ENCODE data around the gene H3-3A.
A peak's percentile ranks its signal among the peaks of the same experiment; 100 is the strongest.
"Not testable (repeated sequence)": the region's sequence is repeated elsewhere in the genome, so short reads cannot be mapped to it uniquely, and the experiment has no call there.

H3-3A gene

DNA sequence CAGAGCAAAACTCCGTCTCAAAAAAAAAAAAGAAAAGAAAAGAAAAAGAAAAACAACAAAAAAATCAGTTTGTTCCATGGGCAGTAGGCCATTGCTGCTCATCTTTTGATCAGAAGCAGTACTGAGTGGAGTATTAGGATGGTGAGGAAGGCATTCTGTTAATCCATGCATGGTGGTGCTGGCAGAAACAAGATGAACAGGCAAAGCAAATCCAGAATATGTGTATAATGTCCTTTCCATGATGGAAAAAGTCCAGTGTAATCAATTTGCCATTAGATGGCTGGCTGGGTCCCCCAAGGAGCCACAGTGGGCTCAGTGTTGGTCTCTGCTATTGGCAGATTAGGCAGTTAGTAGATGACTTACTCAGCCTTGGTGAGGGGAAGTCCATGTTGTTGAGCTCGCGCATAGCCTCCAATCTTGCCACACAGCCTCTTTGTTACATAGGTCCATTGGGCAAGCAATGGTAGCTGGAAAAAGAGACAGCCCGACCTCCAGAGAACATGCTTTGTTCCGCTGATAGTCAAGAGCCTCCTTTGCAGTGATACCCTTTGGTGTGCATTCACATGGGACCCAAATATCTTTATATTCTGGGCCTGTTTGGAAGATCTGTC is 23.3 kb downstream of the H3-3A start:
- no peak for DNase-seq (ENCODE audit: low spot score)

DNA sequence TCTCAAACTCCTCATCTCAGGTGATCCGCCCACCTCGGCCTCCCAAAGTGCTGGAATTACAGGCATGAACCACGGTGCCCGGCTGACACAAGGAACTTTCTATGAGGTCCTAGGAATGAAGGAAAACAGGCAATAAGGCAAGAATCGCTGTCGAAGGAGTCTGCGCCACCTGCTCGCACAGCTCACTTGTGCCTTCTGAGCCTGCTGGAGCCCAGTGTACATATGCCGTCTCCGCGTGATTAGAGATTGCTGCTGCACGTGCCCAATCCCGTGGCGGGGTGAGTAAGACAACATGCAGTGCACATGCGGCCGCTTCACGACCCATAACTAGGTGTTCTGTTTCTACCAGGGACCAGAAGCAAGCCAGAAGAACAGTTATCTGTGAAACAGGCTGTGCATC is 24.3 kb downstream of the H3-3A start:
- no peak for DNase-seq (ENCODE audit: low spot score)

DNA sequence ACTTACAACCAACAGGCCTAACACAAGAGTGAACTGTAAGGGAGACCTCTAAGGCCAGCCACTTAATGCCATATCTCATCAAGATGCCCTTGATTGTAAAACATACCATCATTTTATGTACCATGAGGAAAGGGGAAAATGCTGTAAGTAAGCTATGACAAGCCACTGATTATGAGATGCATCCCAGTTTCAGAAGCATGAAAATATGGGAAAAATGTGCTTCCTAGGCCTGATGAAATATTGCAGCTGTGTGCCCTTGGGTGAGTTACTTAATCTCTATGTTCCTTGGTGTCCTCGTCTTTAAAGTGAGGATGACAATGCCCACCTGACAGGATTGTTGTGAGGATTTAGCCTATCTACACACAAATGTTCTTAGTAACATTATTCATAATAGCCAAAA is 28.9 kb downstream of the H3-3A start:
- DNase-seq (ENCODE audit: low spot score) = no peak

DNA sequence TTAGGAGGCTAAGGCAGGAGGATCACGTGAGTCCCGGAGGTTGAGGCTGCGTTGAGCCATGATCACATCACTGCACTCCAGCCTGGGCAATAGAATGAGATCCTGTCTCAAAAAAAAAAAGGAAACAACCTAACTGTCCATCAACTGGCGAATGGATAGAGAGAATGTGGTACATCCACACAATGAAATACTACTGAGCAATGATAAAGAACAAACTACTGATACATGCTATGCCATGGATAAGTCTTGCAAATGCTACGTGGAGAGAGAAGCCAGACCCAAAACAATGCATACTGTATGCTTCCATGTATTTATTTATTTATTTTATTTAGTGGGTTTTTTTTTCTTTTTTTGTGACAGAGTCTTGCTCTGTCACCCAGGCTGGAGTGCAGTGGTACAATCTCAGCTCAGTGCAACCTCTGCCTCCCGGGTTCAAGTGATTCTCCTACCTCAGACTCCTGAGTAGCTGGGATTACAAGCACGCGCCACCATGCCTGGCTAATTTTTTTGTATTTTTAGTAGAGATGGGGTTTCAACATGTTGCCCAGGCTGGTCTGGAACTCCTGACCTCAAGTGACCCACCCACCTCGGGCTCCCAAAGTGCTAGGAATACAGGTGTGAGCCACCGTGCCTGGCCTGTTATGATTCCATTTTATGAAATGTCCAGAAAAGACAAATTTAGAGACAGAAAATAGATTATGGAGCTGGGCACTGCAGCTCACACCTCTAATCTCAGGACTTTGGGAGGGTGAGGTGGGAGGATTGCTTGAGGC is 29.7 kb downstream of the H3-3A start:
- not testable (repeated sequence) for DNase-seq (ENCODE audit: low spot score)

DNA sequence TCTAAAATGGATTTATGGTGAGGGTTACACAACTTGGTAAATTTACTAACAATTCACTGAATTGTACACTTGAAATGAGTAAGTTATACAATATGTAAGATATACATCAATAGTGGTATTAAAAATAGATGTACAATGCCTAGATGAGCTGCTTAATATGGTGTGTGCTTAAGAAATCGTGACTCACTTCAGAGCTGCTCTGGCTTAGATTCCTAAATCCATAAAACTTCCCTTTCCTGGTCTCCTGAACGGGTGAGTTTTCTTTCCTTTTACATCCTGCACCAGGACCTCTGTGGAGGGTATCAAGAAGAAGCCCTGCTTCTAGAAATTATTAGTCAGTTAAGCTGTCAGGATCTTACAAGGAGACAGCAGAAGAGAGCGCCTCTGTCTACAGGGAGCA is 30.4 kb downstream of the H3-3A start:
- DNase-seq (ENCODE audit: low spot score) = no peak

DNA sequence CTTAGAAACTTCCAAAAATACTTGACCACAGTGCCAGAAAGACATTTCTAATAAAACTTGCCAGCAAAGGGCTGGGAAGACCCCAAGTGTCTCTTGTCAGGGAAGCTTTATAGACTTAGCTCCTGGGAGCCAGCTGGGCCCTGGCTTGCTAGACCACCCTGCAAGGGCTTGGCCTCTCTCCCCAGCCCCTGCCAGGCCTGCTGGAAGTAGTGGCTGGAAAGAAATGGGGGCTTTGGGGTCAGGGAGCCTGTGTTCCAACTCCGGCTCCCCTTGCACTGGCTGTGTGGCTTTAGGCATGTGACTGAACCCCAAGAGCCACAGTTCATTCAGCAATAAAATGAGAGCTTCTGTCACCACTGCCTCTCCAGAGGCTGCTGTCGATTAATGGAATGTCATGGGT is 31.1 kb downstream of the H3-3A start:
- DNase-seq (ENCODE audit: low spot score) = no peak

DNA sequence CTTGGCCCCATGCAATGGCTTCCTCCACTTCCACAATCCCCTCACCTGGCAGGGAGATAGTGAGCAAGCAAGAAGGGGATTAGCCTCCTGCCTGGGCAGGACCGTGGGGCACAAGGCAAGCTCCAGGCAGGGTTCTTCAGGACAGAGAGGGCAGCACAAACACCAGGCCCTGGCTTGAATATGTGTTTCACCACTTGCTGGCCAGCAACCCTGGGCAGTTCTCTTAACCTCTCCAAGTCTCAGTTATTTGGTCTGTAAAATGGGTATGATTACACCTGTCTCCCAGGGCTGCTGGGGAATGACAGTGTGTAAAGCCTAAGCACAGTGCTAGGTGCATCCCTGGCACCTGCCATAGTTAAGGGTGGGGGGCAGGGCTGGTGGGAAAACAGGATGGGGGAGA is 31.9 kb downstream of the H3-3A start:
- no peak for DNase-seq (ENCODE audit: low spot score)

DNA sequence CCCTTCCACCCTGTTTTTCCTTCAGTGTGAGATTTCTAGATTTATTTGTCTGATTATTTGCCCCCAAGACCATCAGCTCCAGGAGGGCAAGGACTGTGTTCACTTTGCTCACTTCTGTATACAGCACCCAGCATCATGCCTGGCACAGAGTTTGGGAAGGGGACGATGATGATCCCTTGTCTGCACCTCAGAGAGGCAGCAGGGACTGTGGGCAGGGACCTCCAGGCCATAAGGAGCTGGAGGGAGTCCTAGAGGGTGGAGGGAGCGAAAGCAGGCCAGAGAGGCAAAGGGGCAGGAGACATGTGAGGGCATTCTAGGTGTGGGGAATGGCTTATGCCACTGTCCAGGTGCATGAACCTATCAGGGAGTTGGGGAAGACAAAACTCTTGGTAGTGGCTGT is 32.8 kb downstream of the H3-3A start:
- no peak for DNase-seq (ENCODE audit: low spot score)

DNA sequence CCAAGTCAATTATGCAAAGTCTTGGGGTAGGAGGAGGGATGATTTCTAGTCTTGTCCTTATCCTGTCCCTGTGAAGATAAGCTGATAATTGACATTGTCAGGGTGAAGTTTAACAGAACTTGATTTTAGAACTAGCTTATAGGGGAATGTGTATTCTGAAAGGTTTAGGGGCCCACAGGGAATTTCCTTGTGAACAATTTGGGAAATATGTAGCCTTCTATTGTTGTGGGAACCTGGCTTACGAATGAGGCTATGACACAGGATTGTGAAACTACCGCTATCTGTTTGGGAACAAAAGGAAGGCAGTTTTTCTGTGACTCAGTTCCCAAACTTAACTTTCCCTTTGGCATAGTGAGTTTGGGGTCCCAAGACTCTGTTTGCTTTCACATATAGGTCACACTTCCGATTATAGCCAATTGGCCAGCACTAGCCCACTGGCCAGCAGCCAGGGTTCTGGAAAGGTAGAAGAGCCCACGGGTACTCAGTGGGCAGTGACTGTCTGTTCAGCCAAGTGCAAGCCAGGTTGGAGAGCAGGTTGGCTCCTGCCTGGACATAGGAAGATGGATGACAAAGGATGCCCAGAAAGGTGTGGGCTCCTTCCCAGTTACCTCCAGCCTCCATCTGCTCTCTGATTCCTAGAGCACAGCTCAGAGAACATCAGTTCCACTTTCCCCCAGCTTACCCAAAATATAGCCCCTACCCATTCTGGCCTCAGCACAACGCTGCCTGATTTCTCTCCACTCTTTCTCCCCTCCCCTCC is 35.5 kb downstream of the H3-3A start:
- DNase-seq (ENCODE audit: low spot score) = no peak

DNA sequence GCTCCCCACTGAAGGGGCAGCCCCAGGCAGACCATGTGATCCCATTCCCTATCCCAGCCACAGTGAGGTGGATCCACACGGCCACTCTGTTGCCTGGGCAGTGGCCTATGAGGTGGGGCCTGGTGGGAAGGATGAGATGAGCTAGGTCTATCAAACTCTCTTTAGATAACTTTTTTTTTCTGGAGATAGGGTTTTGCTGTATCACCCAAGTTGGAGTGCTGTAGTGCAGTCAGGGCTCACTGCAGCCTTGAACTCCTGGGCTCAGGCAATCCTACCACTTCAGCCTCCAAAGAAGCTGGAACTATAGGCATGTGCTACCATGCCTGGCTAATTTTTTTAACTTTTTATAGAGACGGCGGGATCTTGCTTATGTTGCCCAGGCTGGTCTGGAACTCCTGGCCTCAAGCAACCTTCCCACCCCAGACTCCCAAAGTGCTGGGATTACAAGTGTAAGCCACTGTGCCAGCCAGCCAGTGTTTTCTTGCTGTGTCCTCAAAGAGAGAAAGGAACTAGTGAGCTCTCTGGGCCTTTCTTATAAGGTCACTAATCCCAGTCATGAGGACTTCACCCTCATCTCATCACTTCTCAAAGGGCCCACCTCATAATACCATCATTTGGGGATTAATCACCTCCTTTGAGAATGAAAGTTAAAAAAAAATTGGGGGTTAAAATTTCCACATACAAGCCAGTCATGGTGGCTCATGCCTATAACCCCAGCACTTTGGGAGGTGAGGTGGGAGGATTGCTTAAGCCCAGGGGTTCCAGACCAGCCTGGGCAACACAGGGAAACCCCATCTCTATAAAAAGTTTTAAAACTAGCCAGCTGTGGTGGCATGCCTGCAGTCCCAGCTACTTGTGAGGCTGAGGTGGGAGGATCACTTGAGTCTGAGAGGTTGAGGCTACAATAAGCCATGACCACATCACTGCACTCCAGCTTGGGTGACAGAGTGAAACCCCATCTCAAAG is 36.6 kb downstream of the H3-3A start:
- DNase-seq (ENCODE audit: low spot score) = no peak

DNA sequence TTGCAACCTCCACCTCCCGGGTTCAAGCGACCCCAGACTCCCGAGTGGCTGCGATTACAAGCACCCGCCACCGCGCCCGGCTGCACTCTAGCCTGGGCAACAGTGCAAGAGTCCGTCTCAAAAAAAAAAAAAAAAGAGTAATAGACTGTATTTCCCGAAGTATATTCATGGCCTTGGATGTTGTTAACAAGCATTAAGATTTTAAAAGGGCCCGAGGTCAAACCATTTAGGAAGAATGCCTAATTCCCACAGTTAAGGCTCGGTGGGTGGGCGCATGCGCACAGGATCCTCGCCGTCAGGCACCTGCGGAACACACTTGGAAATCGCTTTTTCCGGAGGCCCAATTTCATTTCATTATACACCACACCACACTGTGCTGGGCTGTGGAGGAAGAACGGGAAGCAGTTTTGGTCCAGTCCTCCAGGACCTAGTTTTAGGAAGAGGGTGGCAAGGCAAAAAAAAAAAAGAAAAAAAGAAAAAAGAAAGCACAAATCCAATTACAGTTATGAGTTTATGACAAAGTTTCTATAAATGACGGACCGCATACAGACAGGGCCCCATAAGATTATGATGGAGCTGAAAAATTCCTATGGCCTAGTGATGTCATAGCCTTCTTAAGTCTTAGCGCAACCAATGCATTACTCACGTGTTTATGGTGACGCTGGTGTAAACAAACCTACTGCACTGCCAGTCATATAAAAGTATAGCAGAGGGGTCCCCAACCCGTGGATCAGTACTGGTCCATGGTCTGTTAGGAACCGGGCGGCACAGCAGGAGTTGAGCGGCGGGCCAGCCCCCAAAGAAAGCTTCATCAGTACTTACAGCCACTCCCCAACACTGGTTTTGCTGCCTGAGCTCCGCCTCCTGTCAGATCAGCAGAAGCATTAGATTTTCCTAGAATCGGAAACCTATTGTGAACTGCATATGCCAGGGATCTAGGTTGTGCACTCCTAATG is 38.2 kb downstream of the H3-3A start:
- DNase-seq (ENCODE audit: low spot score) = peak; percentile 31

DNA sequence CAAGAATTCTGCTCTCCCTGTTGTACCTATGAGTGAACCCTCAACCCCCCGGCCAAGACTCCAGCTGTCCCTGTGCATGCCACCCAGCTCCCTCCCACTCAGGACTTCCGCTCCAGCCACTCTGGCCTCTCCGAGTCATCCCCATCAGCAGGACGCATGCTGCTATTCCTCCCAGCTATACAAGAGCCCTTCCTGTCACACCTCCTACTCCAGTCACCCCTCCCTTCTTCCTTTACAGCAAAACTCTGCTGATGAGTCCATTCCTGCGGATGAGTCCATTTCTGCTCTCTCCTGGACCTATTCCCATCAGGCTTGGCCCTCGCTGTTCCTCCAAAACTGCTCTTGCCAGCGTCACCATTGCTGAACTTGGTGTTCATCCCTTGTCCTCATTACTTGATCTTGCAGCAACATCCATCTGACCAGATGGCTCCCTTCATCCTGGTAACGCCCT is 42.2 kb downstream of the H3-3A start:
- DNase-seq (ENCODE audit: low spot score) = no peak

DNA sequence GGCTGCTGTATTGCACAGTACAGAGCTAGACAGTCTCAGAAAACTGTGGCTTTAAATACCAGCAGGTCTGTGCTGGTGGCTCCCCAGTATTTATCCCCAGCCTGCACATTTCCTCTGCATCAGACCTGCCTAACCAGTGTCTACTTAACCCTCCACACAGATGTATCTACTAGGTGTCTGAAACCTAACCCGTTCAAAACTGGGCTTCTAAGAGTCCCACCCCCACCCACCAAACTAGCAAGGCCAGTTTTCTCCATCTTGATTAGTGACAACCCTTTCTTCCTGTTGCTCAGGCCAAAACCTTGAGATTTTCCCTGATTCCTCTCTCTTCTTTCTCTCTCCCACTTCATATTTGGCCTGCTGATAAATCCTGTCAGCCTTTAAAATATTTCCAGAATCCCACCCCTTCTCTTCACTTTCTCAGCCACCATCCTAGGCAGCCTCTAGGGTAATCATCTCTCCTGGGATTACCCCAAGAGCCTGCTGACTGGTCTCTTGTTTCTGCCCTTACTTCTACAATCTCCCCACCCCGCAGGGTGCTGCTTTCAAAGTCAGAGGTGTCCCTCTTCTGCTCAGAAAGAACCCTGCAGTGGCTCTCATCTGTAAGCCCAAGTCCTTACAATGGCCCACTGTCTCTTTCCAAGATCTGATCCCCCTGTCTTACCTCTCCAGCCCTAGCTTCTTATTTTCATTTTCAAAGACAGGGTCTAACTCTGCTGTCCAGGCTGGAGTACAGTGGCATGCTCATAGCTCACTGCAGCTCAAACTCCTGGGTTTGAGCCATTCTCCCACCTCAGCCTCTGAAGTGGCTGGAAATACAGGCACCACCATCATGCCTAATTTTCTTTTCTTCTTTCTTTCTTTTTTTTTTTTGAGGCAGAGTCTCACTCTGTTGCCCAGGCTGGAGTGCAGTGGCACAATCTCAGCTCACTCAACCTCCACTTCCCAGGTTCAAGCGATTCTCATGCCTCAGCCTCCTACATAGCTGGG is 45.2 kb downstream of the H3-3A start:
- DNase-seq (ENCODE audit: low spot score) = no peak

DNA sequence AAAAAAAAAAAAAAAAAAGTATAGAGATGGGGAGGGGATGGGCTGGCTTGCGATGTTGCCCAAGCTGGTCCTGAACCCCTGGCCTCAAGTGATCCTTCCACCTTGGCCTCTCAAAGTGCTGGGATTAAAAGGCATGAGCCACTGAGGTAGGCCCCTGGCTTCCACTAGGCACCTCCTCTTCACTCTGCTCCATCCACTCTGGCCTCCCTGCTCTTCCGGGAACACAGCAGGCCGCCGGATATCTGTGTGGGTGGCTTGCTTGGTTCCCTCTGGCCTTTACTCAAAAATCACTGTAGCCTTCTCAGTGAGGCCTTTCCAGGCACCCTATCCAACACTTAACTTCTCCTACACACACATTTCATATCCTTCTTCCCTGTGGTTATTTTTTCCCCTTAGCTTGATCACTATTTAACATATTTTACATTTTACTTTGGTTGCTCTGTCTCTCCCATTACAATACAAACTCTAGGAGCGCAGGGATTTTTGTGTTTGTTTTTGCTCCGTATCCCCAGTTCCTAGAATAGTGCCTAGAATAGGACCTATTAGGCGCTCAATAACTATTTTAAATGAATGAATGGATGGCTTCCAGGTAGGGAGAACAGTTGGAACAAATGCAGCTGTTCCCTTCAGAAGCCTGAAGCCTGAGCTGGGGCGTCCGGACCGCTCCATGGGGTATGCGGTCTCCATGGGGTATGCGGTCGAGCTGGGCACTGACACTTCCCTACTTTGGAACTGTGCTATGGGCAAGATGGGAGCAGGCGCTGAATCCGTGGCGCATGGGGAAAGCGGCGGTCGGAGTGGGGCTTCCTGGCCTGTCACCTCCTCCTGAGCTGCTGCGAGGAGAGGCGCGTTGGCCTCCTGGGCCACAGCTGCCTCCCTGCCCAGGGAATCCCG is 46.7 kb downstream of the H3-3A start:
- no peak for DNase-seq (ENCODE audit: low spot score)

DNA sequence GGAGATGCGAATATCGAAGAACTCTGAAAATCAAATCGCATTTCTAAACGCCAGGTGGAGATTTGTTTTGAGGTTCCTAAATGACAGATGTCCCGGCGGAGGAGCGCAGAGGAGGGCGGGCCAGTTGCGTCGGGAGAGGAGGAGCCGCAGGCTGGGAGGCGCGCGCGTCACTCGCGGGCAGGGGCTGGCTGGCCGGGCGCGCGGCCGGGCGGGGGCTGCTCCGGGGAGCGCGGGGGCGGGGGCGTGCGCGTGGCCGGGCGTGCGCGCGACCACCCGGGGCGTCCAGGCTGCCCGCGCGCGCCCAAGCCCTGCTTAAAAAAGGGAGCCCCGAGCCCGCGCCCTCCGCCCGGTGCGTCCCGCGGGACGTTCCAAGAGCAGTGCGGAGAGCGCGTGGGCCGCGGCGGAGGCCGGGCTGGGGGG is 47.3 kb downstream of the H3-3A start:
- DNase-seq (ENCODE audit: low spot score) = peak; percentile 80

DNA sequence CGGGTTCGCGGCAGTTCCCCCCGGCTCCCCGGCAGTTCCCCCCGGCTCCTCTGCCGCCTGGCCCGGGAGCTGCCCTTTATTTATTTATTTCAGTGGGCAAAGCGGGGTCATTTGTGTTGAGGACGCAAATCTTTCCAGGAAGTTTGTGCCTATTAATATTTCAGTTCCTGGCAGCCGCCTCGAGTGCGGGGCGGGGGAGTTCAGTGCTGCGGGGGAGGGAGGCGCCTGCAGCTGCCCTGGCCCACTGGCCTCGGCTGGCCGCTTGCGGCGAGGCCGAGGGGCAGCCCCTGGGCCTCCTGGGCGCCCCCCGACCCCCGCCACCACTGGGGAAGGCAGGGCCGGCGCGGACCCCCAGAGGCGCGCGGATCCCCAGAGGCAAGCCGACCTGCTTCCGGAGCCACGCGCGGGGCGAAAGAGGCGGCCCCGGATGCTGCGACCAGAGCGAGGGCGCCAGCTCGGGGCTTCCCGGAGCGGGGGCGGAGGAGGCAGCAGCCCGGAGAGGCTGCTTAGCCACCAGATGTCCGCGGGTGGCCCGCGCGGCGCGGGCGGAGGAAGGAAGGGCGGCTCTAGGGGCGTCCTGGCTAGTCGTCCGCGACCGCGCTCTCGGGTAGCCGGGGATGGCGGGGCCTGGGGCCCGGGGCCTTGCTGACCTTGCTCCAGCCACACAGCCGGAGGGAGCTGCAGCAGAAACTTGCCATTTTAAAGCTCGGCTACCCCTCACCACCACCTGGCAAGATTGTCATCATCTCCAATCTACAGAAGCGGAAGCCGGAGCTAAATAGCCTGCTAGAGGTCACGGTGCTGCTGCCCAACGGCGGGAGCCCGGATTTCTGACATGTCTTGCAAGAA is 48.0 kb downstream of the H3-3A start:
- peak; percentile 45 for DNase-seq (ENCODE audit: low spot score)

DNA sequence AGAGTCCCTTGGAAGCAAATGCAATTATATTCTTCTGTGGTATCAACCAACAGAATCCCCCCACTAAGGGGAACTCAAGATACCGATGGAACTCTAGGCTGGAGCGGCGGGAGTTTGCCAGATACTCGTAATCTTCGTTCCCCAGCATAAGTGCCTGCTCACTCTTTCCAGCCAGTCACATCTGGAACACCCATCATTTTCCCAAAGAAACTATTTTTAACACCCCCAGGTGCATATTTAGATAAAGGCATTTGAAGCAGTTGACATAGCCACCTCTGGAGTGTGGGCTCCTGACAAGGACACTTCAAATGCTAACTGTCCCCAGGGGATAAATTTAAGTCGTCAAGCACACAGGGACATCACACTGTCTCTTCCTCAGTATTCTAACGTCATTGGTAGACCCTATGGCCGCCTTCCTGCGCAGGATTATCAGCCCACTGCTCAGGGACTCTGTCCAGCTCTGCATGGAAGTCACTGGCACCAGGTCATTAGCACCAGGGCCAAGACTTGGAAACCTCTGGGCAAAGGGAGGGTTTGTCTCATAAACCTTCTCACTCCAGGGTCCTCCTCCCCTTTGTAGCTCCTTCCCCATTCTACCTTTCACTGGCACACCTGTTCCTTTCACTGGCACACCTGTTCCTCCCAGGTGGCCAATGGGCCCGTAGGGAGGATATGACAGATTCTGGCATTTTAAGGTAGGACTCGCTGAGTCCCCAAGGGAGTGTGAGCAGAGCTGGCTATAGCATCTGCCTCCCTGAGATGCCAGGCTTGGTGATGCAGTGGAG is 48.8 kb downstream of the H3-3A start:
- no peak for DNase-seq (ENCODE audit: low spot score)

Data from CD4-positive, alpha-beta T cell treated with Interleukin-2 at 100 ng/mL for 4 hours (primary cell).